GM12892 (cell line): ENCODE results near the gene RBM15B.

ENCODE experiments used
- DNase-seq: peaks from one replicate; pipeline ENCODE4 v3.0.0; 2011; ENCODE audit not compliant: insufficient read length
- FAIRE-seq: peaks from 2 replicates; lab custom pipeline; 2011; peaks lifted over from hg19 to GRCh38; lab: Jason Lieb, UNC
- POLR2A ChIP-seq: IDR thresholded peaks from 2 replicates; pipeline ENCODE4 v1.6.1; 2011; ENCODE audit warnings: low read depth, low read length, control low read depth
- POLR2AphosphoS5 ChIP-seq: IDR thresholded peaks from 2 replicates; pipeline ENCODE4 v1.6.1; 2011; ENCODE audit warnings: low read depth, low read length, control low read depth
- TAF1 ChIP-seq: IDR thresholded peaks from 2 replicates; pipeline ENCODE4 v1.6.1; 2011; ENCODE audit warnings: low read depth, mild to moderate bottlenecking, control low read depth, low read length, borderline replicate concordance

RBM15B gene

GRCh38 chr3:51388286-51389029, 2.6 kb upstream of the RBM15B start:
- DNase-seq (no peak), FAIRE-seq (no peak)
- TF ChIP-seq POLR2A = no peak
- TF ChIP-seq TAF1 = no peak
- no peak for TF ChIP-seq POLR2AphosphoS5

GRCh38 chr3:51389423-51390183, 1.5 kb upstream of the RBM15B start:
- peak; percentile 12; the same call in 1 of the 2 replicates for TF ChIP-seq POLR2A
- no peak; the same call in 1 of the 2 replicates for TF ChIP-seq POLR2AphosphoS5
- DNase-seq = no peak
- FAIRE-seq = peak; percentile 90

- TF ChIP-seq POLR2A (no peak; the same call in 1 of the 2 replicates), TAF1 (no peak)
- DNase-seq (no peak), FAIRE-seq (peak; percentile 56)
Observed at GRCh38 chr3:51390246-51391074, 625 bp upstream of the RBM15B start.

- DNase-seq (peak; percentile 42), FAIRE-seq (no peak)
- TF ChIP-seq POLR2A (no peak), POLR2AphosphoS5 (no peak; the same call in 1 of the 2 replicates), TAF1 (no peak)
Observed at GRCh38 chr3:51391566-51392354, 675 bp downstream of the RBM15B start.

GRCh38 chr3:51392355-51393133, 1.5 kb downstream of the RBM15B start:
- DNase-seq = no peak
- TF ChIP-seq POLR2AphosphoS5 (peak; percentile 19; the same call in 1 of the 2 replicates), POLR2A (no peak)
- no peak for FAIRE-seq

GRCh38 chr3:51393134-51393495, 2.0 kb downstream of the RBM15B start:
- no peak for TF ChIP-seq POLR2AphosphoS5
- no peak for TF ChIP-seq TAF1
- no peak; the same call in 1 of the 2 replicates for TF ChIP-seq POLR2A
- FAIRE-seq (no peak), DNase-seq (no peak)

- DNase-seq = no peak
- no peak for FAIRE-seq
- no peak for TF ChIP-seq POLR2A
- no peak; the same call in 1 of the 2 replicates for TF ChIP-seq POLR2AphosphoS5
- TF ChIP-seq TAF1 = no peak
Observed at GRCh38 chr3:51393564-51393963, 2.5 kb downstream of the RBM15B start.

GRCh38 chr3:51394541-51394940, 3.5 kb downstream of the RBM15B start:
- no peak for FAIRE-seq
- DNase-seq = no peak

GRCh38 chr3:51395493-51396213, 4.6 kb downstream of the RBM15B start:
- no peak for DNase-seq
- FAIRE-seq = no peak

More at GRCh38 chr3:51394541-51394940, 3.5 kb downstream of the RBM15B start:
- TF ChIP-seq POLR2A (no peak), TAF1 (no peak), POLR2AphosphoS5 (no peak)

More at GRCh38 chr3:51395493-51396213, 4.6 kb downstream of the RBM15B start:
- TF ChIP-seq POLR2A (peak; percentile 33), TAF1 (no peak), POLR2AphosphoS5 (peak; percentile 78)
